ENCODE results near the gene SLC26A11.

SLC26A11 gene

GRCh38 chr17:80279895-80280294 lies 59.7 kb downstream of the SLC26A11 start:
- no peak for TF ChIP-seq CTCF (IDR thresholded peaks at IDR 0.05; ENCODE audit: low read depth, low read length, missing control alignments)
- no peak overlapping the region for H3K4me3 ChIP-seq (replicated peaks; ENCODE audit: low read depth, low read length)
- peak; percentile 20 for DNase-seq (ENCODE audit: extremely low read depth, low read depth)

GRCh38 chr17:80281516-80281915 lies 61.3 kb downstream of the SLC26A11 start:
- no peak for DNase-seq (ENCODE audit: extremely low read depth, low read depth)
- no peak overlapping the region for H3K4me3 ChIP-seq (replicated peaks; ENCODE audit: low read depth, low read length)
- TF ChIP-seq CTCF (IDR thresholded peaks at IDR 0.05; ENCODE audit: low read depth, low read length, missing control alignments), result no peak

GRCh38 chr17:80283116-80283852 lies 63.1 kb downstream of the SLC26A11 start:
- no peak for TF ChIP-seq CTCF (IDR thresholded peaks at IDR 0.05; ENCODE audit: low read depth, low read length, missing control alignments)
- DNase-seq (ENCODE audit: extremely low read depth, low read depth), result no peak
- H3K4me3 ChIP-seq (replicated peaks; ENCODE audit: low read depth, low read length), result no peak overlapping the region

- no peak for DNase-seq (ENCODE audit: extremely low read depth, low read depth)
- no peak overlapping the region for H3K4me3 ChIP-seq (replicated peaks; ENCODE audit: low read depth, low read length)
- TF ChIP-seq CTCF (IDR thresholded peaks at IDR 0.05; ENCODE audit: low read depth, low read length, missing control alignments), result peak; percentile 5
Observed at GRCh38 chr17:80284631-80285030, 64.4 kb downstream of the SLC26A11 start.

- H3K4me3 ChIP-seq (replicated peaks; ENCODE audit: low read depth, low read length), result no peak overlapping the region
- no peak for TF ChIP-seq CTCF (IDR thresholded peaks at IDR 0.05; ENCODE audit: low read depth, low read length, missing control alignments)
- no peak for DNase-seq (ENCODE audit: extremely low read depth, low read depth)
Observed at GRCh38 chr17:80285237-80285920, 65.2 kb downstream of the SLC26A11 start.

GRCh38 chr17:80286638-80286960 lies 66.4 kb downstream of the SLC26A11 start:
- no peak for DNase-seq (ENCODE audit: extremely low read depth, low read depth)
- TF ChIP-seq CTCF (IDR thresholded peaks at IDR 0.05; ENCODE audit: low read depth, low read length, missing control alignments), result no peak

More at GRCh38 chr17:80286638-80286960, 66.4 kb downstream of the SLC26A11 start:
- no peak overlapping the region for H3K4me3 ChIP-seq (replicated peaks; ENCODE audit: low read depth, low read length)
